ENCODE data around the gene TTYH3. TPM values are rescaled to one million over a fixed set of nuclear protein-coding genes. Genes with fewer than 3 reads are reported as not detected.
"Not testable (repeated sequence)": the region's sequence is repeated elsewhere in the genome, so short reads cannot be mapped to it uniquely, and the experiment has no call there.

TTYH3 gene
- total and polyA plus RNA-seq, 2 donors, result 4.4 to 20.4 TPM

GRCh38 chr7:2589341-2589740 is 42.4 kb upstream of the TTYH3 start:
- DNase-seq (ENCODE audit: low read depth in 6 of 9, low spot score in 9 of 9), result no peak
- Histone ChIP-seq H3K27me3 (ENCODE audit: control insufficient read depth in 2 of 2, insufficient read depth in 1 of 2, low read length in 1 of 2) (no peaks in the 10 kb centered on the region), H3K27ac (ENCODE audit: low read depth in 1 of 2, low read length in 1 of 2) (no peak overlapping the region), H3K36me3 (ENCODE audit: control insufficient read depth in 2 of 2, insufficient read depth in 2 of 2, low read length in 1 of 2) (peaks cover 3 to 8% of the 10 kb centered on the region in 2 donors), H3K9me3 (ENCODE audit: control insufficient read depth in 2 of 2, insufficient read depth in 1 of 2, low read length in 1 of 2) (no peaks in the 10 kb centered on the region), H3K4me3 (ENCODE audit: low read length in 2 of 2) (no peak overlapping the region), H3K4me1 (ENCODE audit: control insufficient read depth in 2 of 2, insufficient read depth in 2 of 2, low read length in 2 of 2) (no peaks in the 10 kb centered on the region)
- 96% methylated on average over 16 of the region's 16 CpGs for WGBS

DNA sequence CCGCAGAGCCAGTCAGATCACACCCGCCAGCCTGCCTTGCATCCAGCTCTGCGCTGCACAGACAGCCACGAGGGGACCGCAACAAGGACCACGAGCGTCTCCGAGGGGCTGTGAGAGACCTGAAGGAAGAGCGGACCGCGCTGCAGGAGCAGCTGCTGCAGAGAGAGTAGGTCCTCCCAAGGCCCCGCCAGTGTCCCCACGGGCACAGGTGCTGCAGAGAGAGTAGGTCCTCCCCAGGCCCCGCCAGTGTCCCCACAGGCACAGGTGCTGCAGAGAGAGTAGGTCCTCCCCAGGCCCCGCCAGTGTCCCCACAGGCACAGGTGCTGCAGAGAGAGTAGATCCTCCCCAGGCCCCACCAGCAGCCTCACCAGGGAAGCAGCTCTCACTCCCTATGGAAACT is 41.8 kb upstream of the TTYH3 start:
- WGBS, result 94% methylated on average over 15 of the region's 15 CpGs
- not testable (repeated sequence) for DNase-seq (ENCODE audit: low read depth in 6 of 9, low spot score in 9 of 9)
- peaks cover 0 to 13% of the 10 kb centered on the region in 2 donors for H3K36me3 ChIP-seq (ENCODE audit: control insufficient read depth in 2 of 2, insufficient read depth in 2 of 2, low read length in 1 of 2)

DNA sequence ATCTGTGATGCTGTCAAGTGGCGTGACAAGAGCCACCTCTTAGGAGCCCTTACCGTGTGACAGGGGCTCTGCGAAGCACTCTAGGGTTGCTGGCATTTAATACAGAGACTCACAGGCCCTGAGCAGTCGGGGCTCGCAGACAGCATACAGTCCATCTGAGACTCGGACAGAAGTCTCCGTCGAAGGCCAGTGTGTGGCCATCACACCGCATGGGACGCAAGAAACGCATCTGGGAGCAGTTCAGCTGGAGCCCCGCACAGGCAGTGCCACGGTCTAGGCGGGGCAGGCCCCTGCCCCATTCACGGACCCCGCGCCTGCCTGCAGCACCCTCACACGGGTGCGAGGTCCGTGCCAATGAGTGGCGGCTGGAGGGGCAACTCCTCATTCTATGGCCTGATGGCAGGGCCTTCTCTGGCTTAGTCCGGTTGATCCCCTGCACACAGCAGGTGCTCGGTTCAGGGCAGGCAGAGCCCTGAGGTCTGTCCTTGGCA is 39.4 kb upstream of the TTYH3 start:
- no peaks in the 10 kb centered on the region for H3K4me1 ChIP-seq (ENCODE audit: control insufficient read depth in 2 of 2, insufficient read depth in 2 of 2, low read length in 2 of 2)
- no peak overlapping the region for H3K4me3 ChIP-seq (ENCODE audit: low read length in 2 of 2)
- no peak for DNase-seq (ENCODE audit: low read depth in 6 of 9, low spot score in 9 of 9)
- no peak overlapping the region for H3K27ac ChIP-seq (ENCODE audit: low read depth in 1 of 2, low read length in 1 of 2)
- no peaks in the 10 kb centered on the region for H3K27me3 ChIP-seq (ENCODE audit: control insufficient read depth in 2 of 2, insufficient read depth in 1 of 2, low read length in 1 of 2)
- peaks cover 0 to 19% of the 10 kb centered on the region in 2 donors for H3K36me3 ChIP-seq (ENCODE audit: control insufficient read depth in 2 of 2, insufficient read depth in 2 of 2, low read length in 1 of 2)
- H3K9me3 ChIP-seq (ENCODE audit: control insufficient read depth in 2 of 2, insufficient read depth in 1 of 2, low read length in 1 of 2), result peaks cover 0 to 5% of the 10 kb centered on the region in 2 donors
- 98% methylated on average over 23 of the region's 23 CpGs for WGBS

More for the DNA sequence above, 41.8 kb upstream of the TTYH3 start:
- H3K4me3 ChIP-seq (ENCODE audit: low read length in 2 of 2); H3K4me1 ChIP-seq (ENCODE audit: control insufficient read depth in 2 of 2, insufficient read depth in 2 of 2, low read length in 2 of 2); H3K27ac ChIP-seq (ENCODE audit: low read depth in 1 of 2, low read length in 1 of 2); H3K9me3 ChIP-seq (ENCODE audit: control insufficient read depth in 2 of 2, insufficient read depth in 1 of 2, low read length in 1 of 2); H3K27me3 ChIP-seq (ENCODE audit: control insufficient read depth in 2 of 2, insufficient read depth in 1 of 2, low read length in 1 of 2): not testable (repeated sequence)

GRCh38 chr7:2593036-2593727 is 38.6 kb upstream of the TTYH3 start:
- no peak for DNase-seq (ENCODE audit: low read depth in 6 of 9, low spot score in 9 of 9)
- H3K4me1 ChIP-seq (ENCODE audit: control insufficient read depth in 2 of 2, insufficient read depth in 2 of 2, low read length in 2 of 2), result no peaks in the 10 kb centered on the region
- no peak overlapping the region for H3K27ac ChIP-seq (ENCODE audit: low read depth in 1 of 2, low read length in 1 of 2)
- H3K9me3 ChIP-seq (ENCODE audit: control insufficient read depth in 2 of 2, insufficient read depth in 1 of 2, low read length in 1 of 2), result peaks cover 0 to 5% of the 10 kb centered on the region in 2 donors
- no peak overlapping the region for H3K4me3 ChIP-seq (ENCODE audit: low read length in 2 of 2)
- peaks cover 0 to 16% of the 10 kb centered on the region in 2 donors for H3K36me3 ChIP-seq (ENCODE audit: control insufficient read depth in 2 of 2, insufficient read depth in 2 of 2, low read length in 1 of 2)
- H3K27me3 ChIP-seq (ENCODE audit: control insufficient read depth in 2 of 2, insufficient read depth in 1 of 2, low read length in 1 of 2), result no peaks in the 10 kb centered on the region
- WGBS, result 98% methylated on average over 38 of the region's 38 CpGs

GRCh38 chr7:2594599-2594998 is 37.2 kb upstream of the TTYH3 start:
- Histone ChIP-seq H3K4me3 (ENCODE audit: low read length in 2 of 2) (no peak overlapping the region), H3K36me3 (ENCODE audit: control insufficient read depth in 2 of 2, insufficient read depth in 2 of 2, low read length in 1 of 2) (peaks cover 4 to 19% of the 10 kb centered on the region in 2 donors), H3K27me3 (ENCODE audit: control insufficient read depth in 2 of 2, insufficient read depth in 1 of 2, low read length in 1 of 2) (no peaks in the 10 kb centered on the region), H3K27ac (ENCODE audit: low read depth in 1 of 2, low read length in 1 of 2) (no peak overlapping the region), H3K4me1 (ENCODE audit: control insufficient read depth in 2 of 2, insufficient read depth in 2 of 2, low read length in 2 of 2) (no peaks in the 10 kb centered on the region), H3K9me3 (ENCODE audit: control insufficient read depth in 2 of 2, insufficient read depth in 1 of 2, low read length in 1 of 2) (peaks cover 0 to 5% of the 10 kb centered on the region in 2 donors)
- no peak for DNase-seq (ENCODE audit: low read depth in 6 of 9, low spot score in 9 of 9)
- WGBS, result 93% methylated on average over 10 of the region's 10 CpGs

DNA sequence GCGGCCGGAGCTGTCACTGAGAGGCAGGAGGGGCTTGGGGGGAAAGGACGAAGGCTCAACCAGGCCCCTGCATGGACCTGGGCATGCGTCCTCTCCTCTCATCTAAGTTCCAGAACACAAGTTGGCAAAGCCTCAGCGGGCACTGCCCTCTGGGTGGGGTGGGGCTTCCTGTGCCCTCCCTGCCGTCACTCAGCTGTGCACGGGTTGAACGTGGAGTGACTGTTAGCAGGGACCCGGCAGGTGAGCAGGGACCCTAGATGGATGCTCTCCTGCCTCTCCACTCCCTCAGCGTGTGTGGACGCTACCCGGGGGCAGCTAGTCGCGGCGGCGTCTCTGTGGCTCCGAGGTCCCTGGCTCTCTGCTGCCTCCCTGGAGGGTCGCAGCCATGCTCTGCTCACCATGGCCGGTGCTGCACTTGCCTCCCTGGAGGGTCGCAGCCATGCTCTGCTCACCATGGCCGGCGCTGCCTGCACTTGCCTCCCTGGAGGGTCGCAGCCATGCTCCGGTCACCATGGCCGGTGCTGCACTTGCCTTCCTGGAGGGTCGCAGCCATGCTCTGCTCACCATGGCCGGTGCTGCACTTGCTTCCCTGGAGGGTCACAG is 36.4 kb upstream of the TTYH3 start:
- 96% methylated on average over 27 of the region's 27 CpGs for WGBS
- no peak for DNase-seq (ENCODE audit: low read depth in 6 of 9, low spot score in 9 of 9)
- no peaks in the 10 kb centered on the region for H3K4me1 ChIP-seq (ENCODE audit: control insufficient read depth in 2 of 2, insufficient read depth in 2 of 2, low read length in 2 of 2)
- peaks cover 0 to 5% of the 10 kb centered on the region in 2 donors for H3K9me3 ChIP-seq (ENCODE audit: control insufficient read depth in 2 of 2, insufficient read depth in 1 of 2, low read length in 1 of 2)
- no peak overlapping the region for H3K4me3 ChIP-seq (ENCODE audit: low read length in 2 of 2)
- peaks cover 4 to 19% of the 10 kb centered on the region in 2 donors for H3K36me3 ChIP-seq (ENCODE audit: control insufficient read depth in 2 of 2, insufficient read depth in 2 of 2, low read length in 1 of 2)
- H3K27ac ChIP-seq (ENCODE audit: low read depth in 1 of 2, low read length in 1 of 2), result no peak overlapping the region
- H3K27me3 ChIP-seq (ENCODE audit: control insufficient read depth in 2 of 2, insufficient read depth in 1 of 2, low read length in 1 of 2), result no peaks in the 10 kb centered on the region

DNA sequence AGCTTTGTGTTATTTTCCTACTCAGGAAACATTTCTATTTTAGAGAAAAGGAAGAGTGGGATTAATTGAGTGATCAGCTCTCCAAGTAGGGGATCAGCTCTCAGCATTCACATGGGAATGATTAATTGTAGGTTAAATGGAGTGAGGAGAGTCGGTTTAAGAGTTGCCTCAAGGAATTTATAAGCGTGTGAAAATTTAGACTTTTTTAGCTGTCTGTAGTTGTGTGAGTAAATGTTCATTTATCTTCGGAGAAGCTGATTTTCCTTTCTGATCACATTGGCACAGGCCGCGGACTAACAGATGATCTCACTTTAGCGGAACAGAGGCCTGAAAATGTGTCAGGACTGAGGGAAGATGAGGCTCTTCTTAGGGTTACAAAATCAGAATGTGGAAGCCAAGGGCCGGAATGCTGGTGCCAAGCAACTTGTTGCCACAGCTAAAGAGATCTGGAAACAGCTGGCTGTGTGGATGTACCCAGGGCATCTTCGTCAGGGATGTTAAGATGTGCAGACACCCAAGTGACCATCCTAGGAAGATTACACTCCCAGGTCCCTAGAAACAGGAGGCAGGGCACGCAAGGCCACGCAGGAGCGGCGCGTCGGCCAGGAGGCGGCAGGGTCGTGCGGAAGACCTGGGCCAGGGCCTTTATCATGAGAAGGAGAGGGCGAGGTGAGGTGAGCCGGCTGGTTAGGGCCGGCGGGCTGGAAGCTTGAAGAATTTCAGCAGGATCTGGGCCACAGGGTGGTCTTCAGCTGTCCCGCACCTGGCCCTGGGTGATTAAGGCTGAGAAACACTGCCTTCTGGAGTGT is 35.1 kb upstream of the TTYH3 start:
- Histone ChIP-seq H3K27ac (ENCODE audit: low read depth in 1 of 2, low read length in 1 of 2) (no peak overlapping the region), H3K4me3 (ENCODE audit: low read length in 2 of 2) (no peak overlapping the region), H3K9me3 (ENCODE audit: control insufficient read depth in 2 of 2, insufficient read depth in 1 of 2, low read length in 1 of 2) (peaks cover 0 to 5% of the 10 kb centered on the region in 2 donors), H3K36me3 (ENCODE audit: control insufficient read depth in 2 of 2, insufficient read depth in 2 of 2, low read length in 1 of 2) (peaks cover 4 to 19% of the 10 kb centered on the region in 2 donors), H3K4me1 (ENCODE audit: control insufficient read depth in 2 of 2, insufficient read depth in 2 of 2, low read length in 2 of 2) (no peaks in the 10 kb centered on the region), H3K27me3 (ENCODE audit: control insufficient read depth in 2 of 2, insufficient read depth in 1 of 2, low read length in 1 of 2) (no peaks in the 10 kb centered on the region)
- 95% methylated on average over 22 of the region's 22 CpGs for WGBS
- no peak for DNase-seq (ENCODE audit: low read depth in 6 of 9, low spot score in 9 of 9)

DNA sequence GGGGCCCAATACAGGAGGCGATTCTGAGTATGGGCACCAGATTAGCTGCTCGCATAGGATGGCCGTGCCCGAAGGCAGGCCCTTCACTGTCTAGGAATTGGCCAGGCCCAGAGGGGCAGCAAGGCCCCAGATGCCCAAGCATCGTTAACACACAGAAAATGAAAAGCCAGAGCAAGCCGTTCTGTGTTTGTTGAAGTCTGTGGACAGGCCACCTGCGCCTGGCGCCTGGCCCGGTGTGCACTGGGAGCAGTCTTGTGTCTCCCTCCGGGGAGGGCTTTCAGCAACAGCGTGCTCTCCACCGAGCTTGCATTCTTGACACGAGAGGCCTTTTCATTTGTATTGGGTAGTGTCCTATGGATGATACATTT is 34.5 kb upstream of the TTYH3 start:
- H3K4me1 ChIP-seq (ENCODE audit: control insufficient read depth in 2 of 2, insufficient read depth in 2 of 2, low read length in 2 of 2), result peaks cover 0 to 5% of the 10 kb centered on the region in 2 donors
- H3K27me3 ChIP-seq (ENCODE audit: control insufficient read depth in 2 of 2, insufficient read depth in 1 of 2, low read length in 1 of 2), result no peaks in the 10 kb centered on the region
- no peak overlapping the region for H3K4me3 ChIP-seq (ENCODE audit: low read length in 2 of 2)
- peaks cover 0 to 5% of the 10 kb centered on the region in 2 donors for H3K9me3 ChIP-seq (ENCODE audit: control insufficient read depth in 2 of 2, insufficient read depth in 1 of 2, low read length in 1 of 2)
- 93% methylated on average over 13 of the region's 13 CpGs for WGBS
- peaks cover 4 to 19% of the 10 kb centered on the region in 2 donors for H3K36me3 ChIP-seq (ENCODE audit: control insufficient read depth in 2 of 2, insufficient read depth in 2 of 2, low read length in 1 of 2)
- H3K27ac ChIP-seq (ENCODE audit: low read depth in 1 of 2, low read length in 1 of 2), result no peak overlapping the region
- DNase-seq (ENCODE audit: low read depth in 6 of 9, low spot score in 9 of 9), result no peak

Measured in thymus (tissue), 11 donors.